NT2/D1 (cell line): ENCODE measurements around the gene TMEM9B.

Experiments used
- DNase-seq: peaks from one replicate; pipeline ENCODE4 v3.0.0-alpha.2; 2011; ENCODE audit warnings: low read depth, low spot score
- H3K27me3 ChIP-seq: 2 replicates; pipeline ENCODE4 v1.6.0; 2011; ENCODE audit warnings: mild to moderate bottlenecking; ENCODE audit not compliant: insufficient read length, insufficient read depth
- H3K36me3 ChIP-seq: 2 replicates; pipeline ENCODE4 v1.6.1; 2011; ENCODE audit warnings: mild to moderate bottlenecking, low read length, mixed read lengths; ENCODE audit not compliant: insufficient read depth, insufficient read length
- H3K4me1 ChIP-seq: 2 replicates; pipeline ENCODE4 v1.5.1; 2011; ENCODE audit not compliant: insufficient read depth, insufficient read length
- H3K4me3 ChIP-seq: 2 replicates; pipeline ENCODE4 v1.5.1; 2011; ENCODE audit warnings: low read depth; ENCODE audit not compliant: insufficient read length
- H3K9ac ChIP-seq: 2 replicates; pipeline ENCODE4 v1.6.0; 2011; ENCODE audit warnings: low read depth; ENCODE audit not compliant: insufficient read length
- H3K9me3 ChIP-seq: 2 replicates; pipeline ENCODE4 v1.5.1; 2011; ENCODE audit warnings: mild to moderate bottlenecking, low read length; ENCODE audit not compliant: insufficient read depth
- SUZ12 ChIP-seq: IDR thresholded peaks from 2 replicates; pipeline ENCODE4 v1.6.1; 2011; ENCODE audit not compliant: insufficient read length, insufficient read depth; ENCODE audit errors: extremely low read depth
- YY1 ChIP-seq: IDR thresholded peaks from 2 replicates; pipeline ENCODE4 v1.6.1; 2011; ENCODE audit not compliant: insufficient read length, insufficient read depth
- ZNF274 ChIP-seq: IDR thresholded peaks from 2 replicates; pipeline ENCODE4 v1.6.1; 2011; ENCODE audit warnings: mild to moderate bottlenecking, low read depth, low read length

The TMEM9B gene

DNA sequence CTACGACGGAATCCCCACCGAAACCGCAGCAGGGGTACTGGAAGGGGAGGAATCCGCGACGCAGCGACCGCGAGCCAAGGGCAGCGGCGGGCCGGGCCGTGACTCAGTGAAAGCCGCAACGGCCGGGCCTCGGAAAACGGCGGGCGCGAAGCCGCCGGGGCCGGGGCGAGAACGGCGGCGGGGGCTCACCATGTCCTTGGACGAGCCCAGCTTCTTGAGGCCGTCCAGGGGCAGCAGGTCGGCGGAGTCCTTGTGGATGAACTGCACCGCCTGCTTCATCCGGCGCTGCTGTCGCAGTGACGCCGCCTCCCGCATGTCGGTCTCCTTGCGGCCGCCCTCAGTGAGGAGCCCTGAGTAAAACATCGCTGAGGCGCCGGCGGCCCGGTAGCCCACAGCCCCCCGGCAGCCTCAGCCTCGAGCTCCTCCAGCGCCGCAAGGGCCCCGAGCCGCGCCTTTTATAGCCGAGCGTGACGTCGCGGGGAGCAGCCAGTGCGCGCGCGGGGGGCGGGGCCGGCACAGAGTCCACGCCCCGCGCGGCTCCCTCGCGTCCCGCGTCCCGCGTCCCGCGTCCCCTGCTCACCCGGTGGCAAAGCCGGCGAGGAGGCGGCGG, 39.4 kb upstream of the TMEM9B start, which contains the start of gene NRIP3:
Gene NRIP3 (minus strand): TSS at position 429 of the 610 bp plus-strand sequence. CDS start 66 bp downstream, at position 363.
- peak within 1 kb of the TSS; percentile 64 for H3K9ac ChIP-seq
- H3K9me3 ChIP-seq, result no peaks in the 10 kb centered on the region
- no peak for DNase-seq
- peaks cover 66% of the 10 kb centered on the region for H3K27me3 ChIP-seq
- no peaks in the 10 kb centered on the region for H3K36me3 ChIP-seq
- H3K4me3 ChIP-seq, result peak within 1 kb of the TSS; percentile 51
- TF ChIP-seq YY1, result no peak
- no peak for TF ChIP-seq SUZ12
- no peak for TF ChIP-seq ZNF274
- H3K4me1 ChIP-seq, result peaks cover 3% of the 10 kb centered on the region

DNA sequence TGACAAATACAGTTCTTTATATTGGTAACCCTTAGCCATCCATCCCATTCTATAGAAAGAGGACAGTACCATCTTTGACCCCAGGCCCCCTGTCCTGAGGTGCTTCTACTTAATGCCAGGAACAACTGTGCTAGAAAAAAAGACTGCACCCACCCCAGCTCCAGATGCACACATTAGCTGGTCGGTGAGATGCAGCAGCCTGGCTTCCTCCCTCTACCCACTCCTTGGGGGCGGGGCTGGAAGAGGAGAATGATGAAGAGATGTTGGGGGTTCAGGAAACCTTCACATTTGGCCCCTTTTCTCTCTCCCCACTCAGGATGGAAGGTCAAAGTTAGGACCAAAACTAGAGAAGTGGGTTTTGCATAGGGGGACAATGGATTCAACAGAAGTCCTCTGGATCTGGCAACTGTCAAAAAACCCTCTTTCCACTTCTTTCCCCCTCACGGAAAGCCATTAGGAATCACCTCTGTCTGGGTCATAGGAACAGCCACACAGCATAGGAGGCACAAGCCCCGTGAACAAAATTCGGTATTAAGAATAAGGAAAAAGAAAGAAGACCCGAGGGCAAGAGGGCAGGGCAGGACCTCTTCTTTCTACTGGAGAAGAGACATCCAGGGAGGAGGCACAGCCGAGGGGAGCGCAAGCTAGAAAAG, 38.8 kb upstream of the TMEM9B start:
- DNase-seq, result no peak
- Histone ChIP-seq H3K36me3 (no peaks in the 10 kb centered on the region), H3K4me3 (peak overlapping the region; percentile 51), H3K9me3 (no peaks in the 10 kb centered on the region), H3K9ac (peak overlapping the region; percentile 64), H3K27me3 (peaks cover 63% of the 10 kb centered on the region), H3K4me1 (peaks cover 3% of the 10 kb centered on the region)
- TF ChIP-seq ZNF274 (no peak), YY1 (no peak), SUZ12 (no peak)

DNA sequence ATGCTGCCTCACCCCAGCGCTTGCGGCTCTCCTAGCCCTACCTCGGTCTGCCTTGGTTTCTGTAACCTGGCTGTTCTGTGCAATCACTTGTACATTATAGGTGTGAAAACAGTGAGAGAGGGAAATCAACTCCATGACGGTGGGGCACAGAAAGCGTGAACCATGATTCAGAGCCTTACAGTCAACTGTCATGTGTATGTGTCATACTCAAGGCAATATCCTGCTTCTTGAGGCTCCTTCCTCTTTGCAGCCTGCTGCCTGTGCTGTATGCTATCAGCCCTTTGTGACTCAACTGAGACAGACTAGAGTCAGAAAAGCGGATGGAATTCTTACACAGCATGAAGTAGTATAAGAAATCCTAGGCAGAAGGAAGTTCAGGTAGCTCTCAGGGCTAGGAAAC, 37.5 kb upstream of the TMEM9B start:
- H3K36me3 ChIP-seq, result no peaks in the 10 kb centered on the region
- H3K9me3 ChIP-seq, result no peaks in the 10 kb centered on the region
- peaks cover 3% of the 10 kb centered on the region for H3K4me1 ChIP-seq
- no peak overlapping the region for H3K4me3 ChIP-seq
- no peak for TF ChIP-seq YY1
- TF ChIP-seq SUZ12, result no peak
- no peak for TF ChIP-seq ZNF274
- no peak overlapping the region for H3K9ac ChIP-seq
- no peak for DNase-seq
- peaks cover 57% of the 10 kb centered on the region for H3K27me3 ChIP-seq

DNA sequence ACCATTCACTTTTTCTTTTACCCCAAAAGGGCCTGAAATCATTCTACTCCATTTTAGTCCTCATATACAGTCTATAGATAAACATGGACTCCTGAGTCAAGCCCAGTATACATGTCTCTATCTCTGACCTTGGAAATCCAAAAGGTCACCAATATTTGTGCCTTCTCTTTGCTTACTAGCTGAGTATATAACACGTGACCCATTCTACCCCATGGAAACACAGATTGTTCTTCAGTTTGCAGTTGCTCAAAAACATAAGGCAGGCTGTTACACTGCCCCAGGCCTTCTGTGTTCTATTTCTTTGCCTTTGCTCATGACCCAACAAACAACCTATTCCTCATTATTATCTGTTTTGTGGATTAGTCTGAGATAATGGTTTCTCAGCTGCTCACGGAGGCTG, 33.8 kb upstream of the TMEM9B start:
- DNase-seq, result no peak

DNA sequence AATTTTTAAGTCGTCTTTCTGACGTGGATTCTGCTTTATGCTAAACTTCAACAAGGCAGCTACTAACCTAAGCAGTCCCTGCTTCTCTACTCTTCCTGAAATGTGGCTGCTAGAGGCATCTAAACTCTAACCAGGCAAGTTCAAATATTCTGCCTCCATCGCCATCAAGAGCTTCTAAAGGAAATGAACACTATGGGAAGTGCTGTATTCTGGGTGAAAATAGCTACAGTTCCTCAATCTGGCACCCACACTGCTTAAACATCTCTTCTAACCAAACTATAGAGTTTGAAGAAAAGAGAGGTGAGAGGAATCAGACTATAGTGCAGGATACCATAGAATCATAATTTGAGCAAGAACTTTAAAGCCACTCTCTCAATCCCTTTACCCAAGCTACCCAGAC, 33.2 kb upstream of the TMEM9B start:
- no peaks in the 10 kb centered on the region for H3K4me1 ChIP-seq
- peaks cover 14% of the 10 kb centered on the region for H3K27me3 ChIP-seq
- no peak overlapping the region for H3K9ac ChIP-seq
- H3K36me3 ChIP-seq, result no peaks in the 10 kb centered on the region
- H3K9me3 ChIP-seq, result no peaks in the 10 kb centered on the region
- DNase-seq, result no peak
- TF ChIP-seq SUZ12, result no peak
- no peak for TF ChIP-seq ZNF274
- TF ChIP-seq YY1, result no peak
- no peak overlapping the region for H3K4me3 ChIP-seq

More for the DNA sequence above, 33.8 kb upstream of the TMEM9B start:
- H3K9me3 ChIP-seq, result no peaks in the 10 kb centered on the region
- no peak overlapping the region for H3K4me3 ChIP-seq
- H3K36me3 ChIP-seq, result no peaks in the 10 kb centered on the region
- no peak overlapping the region for H3K9ac ChIP-seq
- no peaks in the 10 kb centered on the region for H3K4me1 ChIP-seq
- peaks cover 20% of the 10 kb centered on the region for H3K27me3 ChIP-seq
- TF ChIP-seq ZNF274 (no peak), SUZ12 (no peak), YY1 (no peak)

DNA sequence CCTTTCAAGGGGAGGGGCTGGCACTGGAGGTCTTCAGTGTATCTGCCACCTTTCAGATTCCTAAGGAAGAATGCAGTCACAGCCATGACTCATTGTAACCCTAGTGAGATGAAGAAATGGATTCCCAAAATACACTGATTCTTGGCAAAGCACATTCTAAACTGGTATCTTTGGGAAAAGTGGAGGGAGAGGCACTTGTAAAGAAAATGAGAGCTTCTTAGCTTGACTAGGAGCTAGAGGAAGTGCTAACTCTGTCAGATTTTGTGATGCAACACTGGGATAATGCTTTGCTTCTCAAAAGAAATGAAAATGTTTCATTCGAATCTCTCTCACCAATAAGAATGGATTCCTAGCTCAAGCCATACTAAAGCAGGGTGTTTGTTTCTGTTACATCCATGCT, 25.2 kb upstream of the TMEM9B start:
- no peak for DNase-seq
- H3K4me3 ChIP-seq, result no peak overlapping the region
- no peaks in the 10 kb centered on the region for H3K9me3 ChIP-seq
- TF ChIP-seq SUZ12, result no peak
- TF ChIP-seq YY1, result no peak
- no peak for TF ChIP-seq ZNF274
- H3K27me3 ChIP-seq, result no peaks in the 10 kb centered on the region
- H3K4me1 ChIP-seq, result no peaks in the 10 kb centered on the region
- H3K36me3 ChIP-seq, result peaks cover 4% of the 10 kb centered on the region
- H3K9ac ChIP-seq, result no peak overlapping the region

DNA sequence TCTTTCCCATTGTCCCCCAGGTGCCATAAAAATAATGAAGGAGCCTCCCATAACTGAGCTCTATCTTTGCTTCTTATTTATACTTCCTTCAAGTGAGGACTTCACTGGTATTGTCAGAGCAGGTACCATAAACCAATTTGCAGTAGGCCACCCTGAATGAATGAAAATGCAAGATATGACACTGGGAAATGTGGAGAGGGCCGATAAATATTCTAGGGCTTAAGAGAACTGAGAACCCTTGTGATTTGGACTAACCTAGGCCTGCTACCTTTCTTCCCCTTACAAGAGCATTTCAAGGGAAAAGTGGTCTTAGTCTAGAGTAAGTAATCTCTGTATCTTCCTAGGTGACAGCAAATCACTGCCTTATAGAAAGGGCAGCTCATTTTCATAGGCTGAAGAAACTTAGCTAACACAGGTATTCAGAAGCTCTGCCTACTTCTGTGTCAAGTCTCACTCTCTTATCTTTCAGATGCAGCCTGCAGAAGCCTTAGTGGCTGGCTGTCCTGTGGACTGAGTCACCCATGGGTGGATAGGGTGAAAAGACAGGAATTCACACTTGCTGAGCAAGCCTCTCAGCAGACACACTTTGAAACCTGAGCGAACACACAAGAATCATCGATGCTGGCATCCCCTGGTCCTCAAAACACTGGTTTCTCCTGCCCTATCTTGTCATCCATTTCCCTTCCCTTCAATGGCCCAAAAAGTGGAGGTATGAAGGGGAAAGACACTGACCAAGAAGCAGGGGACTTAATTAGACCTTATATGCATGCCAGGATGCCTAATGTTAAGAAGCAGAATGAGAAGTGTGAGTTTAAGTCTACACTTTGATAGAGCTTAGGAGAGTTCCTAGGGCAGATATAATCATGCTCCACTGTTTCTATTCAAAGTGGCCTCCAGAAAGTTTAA, 24.3 kb upstream of the TMEM9B start:
- Histone ChIP-seq H3K36me3 (peaks cover 7% of the 10 kb centered on the region), H3K4me1 (no peaks in the 10 kb centered on the region), H3K9me3 (no peaks in the 10 kb centered on the region), H3K9ac (no peak overlapping the region), H3K4me3 (no peak overlapping the region), H3K27me3 (no peaks in the 10 kb centered on the region)
- no peak for TF ChIP-seq YY1
- no peak for TF ChIP-seq SUZ12
- TF ChIP-seq ZNF274, result no peak
- DNase-seq, result no peak
